Muscle of arm (tissue), 12 donors: ENCODE results near the gene PMPCA. TPM values are rescaled to one million over a fixed set of nuclear protein-coding genes. Genes with fewer than 3 reads are reported as not detected.

ENCODE experiments used
- DNase-seq: peaks from one replicate; pipeline ENCODE4 v3.0.0-alpha.2; 2013
- polyA plus RNA-seq, 12 donors: library from polyadenylated mRNA; unstranded; fragments of 120-200 nt; gene quantifications; one replicate each; pipeline ENCODE4 v1.2.1, GENCODE V29; 2013; ENCODE audit not compliant: insufficient read length in 12 of 12

Gene PMPCA
- polyA plus RNA-seq, 12 donors = 27.6 to 43.2 (median 37.4) TPM; not detected in 1

- no peak for DNase-seq
These were observed 37.7 kb upstream of the PMPCA start for GRCh38 chr9:136372561-136373299.

GRCh38 chr9:136373300-136374182 is 36.9 kb upstream of the PMPCA start, which contains the start of gene CARD9:
TSS of gene CARD9 (minus strand) at chr9:136373669. CDS start at chr9:136372078, 1,591 bp downstream.
- no peak for DNase-seq

GRCh38 chr9:136374183-136374575 is 36.3 kb upstream of the PMPCA start:
- DNase-seq = no peak

- no peak for DNase-seq
These were observed 35.4 kb upstream of the PMPCA start for GRCh38 chr9:136375096-136375495.

GRCh38 chr9:136376457-136376856 is 34.0 kb upstream of the PMPCA start:
- DNase-seq = no peak

- DNase-seq = no peak
These were observed 32.9 kb upstream of the PMPCA start for GRCh38 chr9:136377341-136378169.

GRCh38 chr9:136378170-136379002 is 32.1 kb upstream of the PMPCA start:
- DNase-seq = no peak

GRCh38 chr9:136379003-136379287 is 31.5 kb upstream of the PMPCA start:
- no peak for DNase-seq

GRCh38 chr9:136379401-136379800 is 31.1 kb upstream of the PMPCA start:
- DNase-seq = no peak

GRCh38 chr9:136379891-136380290 is 30.6 kb upstream of the PMPCA start:
- no peak for DNase-seq

GRCh38 chr9:136380381-136380780 is 30.1 kb upstream of the PMPCA start:
- no peak for DNase-seq

- DNase-seq = no peak
These were observed 29.1 kb upstream of the PMPCA start for GRCh38 chr9:136381311-136381710.

- no peak for DNase-seq
These were observed 28.4 kb upstream of the PMPCA start for GRCh38 chr9:136381966-136382513.

- no peak for DNase-seq
These were observed 27.0 kb upstream of the PMPCA start for GRCh38 chr9:136383436-136383835.

GRCh38 chr9:136385015-136385414 is 25.4 kb upstream of the PMPCA start:
- no peak for DNase-seq

- no peak for DNase-seq
These were observed 24.4 kb upstream of the PMPCA start for GRCh38 chr9:136386018-136386417.

GRCh38 chr9:136387217-136387616 is 23.2 kb upstream of the PMPCA start:
- no peak for DNase-seq

GRCh38 chr9:136389396-136389795 is 21.1 kb upstream of the PMPCA start:
- no peak for DNase-seq

- DNase-seq = no peak
These were observed 18.5 kb upstream of the PMPCA start for GRCh38 chr9:136391737-136392537.
